Ammon's horn (tissue), 1 donor: ENCODE data around the gene FUOM.
A peak's percentile ranks its signal among the peaks of the same experiment; 100 is the strongest.
"Not testable (repeated sequence)": the region's sequence is repeated elsewhere in the genome, so short reads cannot be mapped to it uniquely, and the experiment has no call there.

Experiments
- DNase-seq: peaks from one replicate; pipeline ENCODE4 v3.0.0-alpha.2; 2016; ENCODE audit warnings: low spot score

FUOM gene

DNA sequence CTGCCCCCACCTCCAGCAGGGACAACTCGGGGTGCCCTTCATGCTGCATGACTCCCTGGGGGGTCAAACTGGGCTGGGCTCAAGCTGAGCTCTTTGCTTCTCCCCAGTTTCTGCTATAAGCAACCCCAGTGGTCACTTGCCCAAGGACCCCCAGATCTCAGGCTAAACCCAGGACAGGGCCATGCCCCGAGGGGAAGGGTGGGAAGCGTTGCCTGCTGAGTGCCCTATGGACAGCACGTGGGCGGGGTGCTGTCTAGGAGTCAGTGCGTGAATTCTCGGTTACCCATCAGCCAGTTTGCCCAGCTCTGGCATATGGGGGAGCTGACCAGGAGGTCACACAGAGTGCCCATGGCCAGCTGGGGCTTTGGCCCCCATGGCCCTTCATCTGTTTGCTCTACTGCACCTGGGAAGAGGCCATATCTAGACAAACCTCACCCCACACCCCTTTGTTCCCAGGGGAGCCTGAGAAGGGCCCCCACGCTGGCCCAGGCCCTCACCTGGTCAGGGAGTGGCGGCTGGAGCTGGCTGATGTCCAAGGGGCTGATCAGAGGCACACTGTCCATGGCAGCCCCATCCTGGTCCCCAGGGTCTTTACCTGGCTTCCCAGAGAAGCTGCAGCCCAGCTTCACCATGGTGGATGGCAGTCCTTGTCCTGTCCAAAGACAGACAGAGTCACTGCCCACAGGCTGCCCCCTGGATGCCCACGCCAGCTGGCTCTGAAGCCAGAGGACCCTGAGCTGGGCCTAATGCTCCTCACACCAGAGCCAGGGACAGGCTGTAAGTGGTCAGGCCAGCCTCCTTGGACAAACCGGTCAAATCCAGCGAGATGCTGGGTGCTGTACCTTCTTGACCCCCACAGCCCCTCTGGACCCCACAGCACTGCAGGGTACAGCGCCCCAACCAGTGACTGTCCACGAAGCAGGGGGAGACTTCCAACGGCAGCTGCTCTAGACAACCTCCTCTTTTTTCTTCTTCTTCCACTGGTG is 29.2 kb downstream of the FUOM start:
- no peak for DNase-seq

DNA sequence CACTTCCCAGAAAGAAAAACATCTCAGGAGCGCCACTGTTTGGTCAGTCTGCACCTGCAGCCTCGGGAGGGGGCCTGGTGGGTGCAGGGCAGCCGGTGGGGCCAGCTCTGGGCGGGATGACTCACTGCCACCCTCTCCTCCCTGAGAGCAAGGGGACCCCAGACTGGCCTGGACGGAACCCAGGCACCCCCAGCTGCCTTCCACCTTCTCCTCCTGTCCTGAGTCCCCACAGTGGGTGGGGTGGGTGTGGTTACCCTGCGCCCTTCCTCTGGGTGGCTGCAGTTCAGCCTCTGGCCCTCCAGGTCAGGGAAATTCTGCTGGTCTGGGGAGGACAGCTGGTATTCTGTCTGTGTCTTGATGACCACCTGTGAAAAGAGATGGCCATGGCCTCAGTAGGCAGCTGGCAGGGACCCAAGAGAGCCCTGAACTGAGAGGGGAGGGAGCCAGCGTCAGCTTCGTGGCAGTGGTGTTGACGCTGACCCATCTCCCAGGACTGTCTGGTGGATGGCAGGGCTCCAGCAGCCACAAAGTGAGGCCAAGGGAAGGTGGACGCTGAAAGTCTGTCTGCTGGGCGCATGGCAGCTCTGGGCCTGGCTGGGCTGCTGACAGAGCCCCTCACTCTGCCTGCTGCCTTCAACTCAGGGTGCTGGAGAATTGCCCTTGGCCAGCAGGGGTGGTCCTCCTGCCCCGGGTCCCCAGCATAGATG is 30.0 kb downstream of the FUOM start:
- DNase-seq: no peak

DNA sequence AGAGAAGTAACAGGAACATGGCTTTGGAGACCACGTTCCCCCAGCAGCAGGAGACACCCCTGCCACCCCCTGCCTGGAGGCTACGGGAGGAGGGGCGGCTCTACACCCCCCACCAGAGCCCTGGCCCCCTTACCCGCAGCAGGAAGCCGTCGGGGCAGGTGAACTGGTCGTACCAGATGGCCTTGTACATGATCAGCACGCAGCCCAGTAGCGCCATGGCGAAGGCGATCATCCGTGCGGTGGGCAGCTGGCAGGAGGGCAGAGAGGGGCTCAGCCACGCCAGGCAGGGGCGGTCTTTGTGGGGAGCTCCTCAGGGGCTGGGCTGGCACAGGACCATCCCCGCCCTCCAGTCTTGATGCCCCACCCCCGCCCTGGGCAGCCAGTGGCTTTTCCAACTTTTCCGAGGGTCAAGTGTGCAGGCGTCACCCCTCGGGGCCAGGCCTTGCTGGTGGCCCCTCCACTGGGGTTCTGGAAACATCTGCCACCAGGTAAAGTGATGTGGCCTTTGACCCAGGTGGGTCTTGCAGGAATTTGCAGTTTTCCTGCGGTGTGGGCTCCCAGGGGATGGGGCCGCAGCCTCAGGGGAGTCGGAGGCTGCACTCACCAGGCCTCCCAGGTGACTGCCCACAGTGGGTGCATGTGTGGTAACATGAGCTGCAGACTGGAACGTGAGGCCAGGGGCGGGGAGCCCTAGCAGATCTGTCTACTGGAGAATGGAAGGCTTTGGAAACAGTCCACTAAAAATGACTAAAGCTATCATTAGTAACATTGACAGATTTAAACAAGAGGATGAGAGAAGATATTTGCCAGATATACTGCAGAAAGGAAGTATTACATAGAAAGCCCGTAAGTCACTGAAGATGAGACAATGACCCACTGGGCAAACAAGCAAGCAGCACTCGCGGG is 30.8 kb downstream of the FUOM start:
- no peak for DNase-seq

DNA sequence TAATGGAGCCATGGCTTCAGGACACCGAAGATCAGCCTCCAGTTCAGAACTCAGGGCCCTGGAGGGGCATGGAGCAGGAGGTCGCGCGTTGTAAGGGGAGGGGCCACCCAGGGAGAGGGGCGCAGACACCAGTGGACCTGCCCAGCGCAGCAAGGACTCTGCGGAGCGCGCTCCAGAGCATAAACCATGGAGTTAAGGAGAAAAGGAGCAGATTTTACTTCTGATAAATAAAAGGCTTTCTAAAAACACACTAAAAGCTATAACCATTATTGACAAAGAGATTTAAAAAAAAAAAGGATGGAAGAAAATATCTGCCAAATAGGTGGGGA is 31.6 kb downstream of the FUOM start:
- DNase-seq: no peak

DNA sequence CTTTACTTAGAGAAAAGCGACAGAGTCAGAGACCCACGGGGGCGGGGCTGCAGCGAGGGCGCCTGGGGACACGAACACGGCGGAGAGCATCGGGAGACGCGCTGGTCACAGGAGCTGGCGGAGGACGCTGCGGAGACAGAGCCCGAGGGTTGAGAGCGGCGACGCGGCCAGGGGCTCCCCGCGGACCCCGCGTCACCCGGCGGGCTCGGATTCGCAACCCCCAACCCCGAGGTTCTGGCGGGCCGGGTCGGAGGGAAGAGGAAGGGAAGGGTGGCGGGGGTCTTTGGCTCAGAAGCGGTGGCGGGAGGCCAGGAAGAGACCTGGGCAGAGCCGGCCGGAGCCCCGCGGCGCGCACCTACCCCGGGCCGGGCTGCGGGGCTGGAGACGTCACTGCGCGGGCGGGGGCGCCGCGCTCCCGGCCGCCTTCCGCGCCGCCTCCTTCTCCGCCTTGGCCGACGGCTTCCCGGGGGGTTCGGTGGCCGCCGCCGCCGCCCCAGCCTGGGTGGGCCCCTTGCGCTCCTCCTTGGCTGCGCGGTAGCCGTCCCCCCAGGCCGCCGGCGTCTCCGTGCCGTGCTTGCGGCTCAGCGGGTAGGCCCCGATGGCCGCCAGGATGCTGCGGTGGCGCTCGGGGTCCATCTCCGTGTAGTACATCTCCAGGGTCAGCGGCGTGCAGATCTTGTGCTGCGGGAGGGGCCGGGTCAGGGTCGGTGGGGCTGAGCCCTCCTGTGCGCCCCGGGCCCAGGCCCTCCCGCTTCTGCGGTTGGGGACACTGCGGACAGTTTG is 32.2 kb downstream of the FUOM start:
- no peak for DNase-seq

DNA sequence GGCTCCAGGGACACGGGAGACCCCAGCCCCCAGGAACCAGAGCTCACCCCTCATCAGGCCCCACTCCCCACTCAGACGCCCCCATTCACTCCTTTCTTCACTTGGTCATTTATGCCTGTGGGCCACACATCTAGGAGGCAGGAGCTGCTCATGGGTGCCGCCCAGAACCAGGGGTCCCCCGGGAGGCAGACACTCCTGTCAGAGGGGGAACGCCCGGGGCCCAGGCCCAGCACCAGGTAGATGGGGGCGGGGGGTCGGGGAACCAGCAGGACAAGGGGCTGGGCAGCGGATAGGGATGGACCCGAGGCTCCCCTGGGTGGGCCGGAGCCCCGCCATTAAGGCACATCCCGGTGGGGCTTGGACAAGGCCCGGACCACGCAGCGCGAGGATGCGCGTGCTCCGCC is 33.0 kb downstream of the FUOM start:
- DNase-seq: no peak

DNA sequence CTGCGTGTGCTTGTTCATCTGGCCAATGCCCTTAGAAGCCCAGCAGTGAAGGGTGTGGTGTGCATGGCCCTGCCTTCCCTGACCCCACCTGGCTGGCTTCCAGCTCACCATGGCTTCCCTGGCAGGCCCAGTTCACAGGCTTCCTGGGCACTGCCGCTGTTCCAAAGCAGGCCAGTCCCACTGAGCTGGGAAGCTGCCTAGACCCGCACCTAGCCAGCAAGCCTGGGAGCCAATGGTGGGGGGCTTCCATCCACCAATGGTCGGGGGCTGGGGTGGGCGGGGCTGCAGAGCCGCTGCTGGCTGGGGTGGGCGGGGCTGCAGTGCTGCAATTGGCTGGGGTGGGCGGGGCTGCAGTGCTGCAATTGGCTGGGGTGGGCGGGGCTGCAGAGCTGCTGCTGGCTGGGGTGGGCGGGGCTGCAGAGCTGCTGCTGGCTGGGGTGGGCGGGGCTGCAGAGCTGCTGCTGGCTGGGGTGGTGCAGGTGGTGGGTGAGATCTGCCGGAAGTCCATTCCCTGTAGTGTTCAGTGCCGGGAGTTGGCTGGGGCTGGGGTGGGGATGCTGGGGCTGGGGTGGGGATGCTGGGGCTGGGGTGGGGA is 33.5 kb downstream of the FUOM start:
- peak; percentile 40 for DNase-seq

DNA sequence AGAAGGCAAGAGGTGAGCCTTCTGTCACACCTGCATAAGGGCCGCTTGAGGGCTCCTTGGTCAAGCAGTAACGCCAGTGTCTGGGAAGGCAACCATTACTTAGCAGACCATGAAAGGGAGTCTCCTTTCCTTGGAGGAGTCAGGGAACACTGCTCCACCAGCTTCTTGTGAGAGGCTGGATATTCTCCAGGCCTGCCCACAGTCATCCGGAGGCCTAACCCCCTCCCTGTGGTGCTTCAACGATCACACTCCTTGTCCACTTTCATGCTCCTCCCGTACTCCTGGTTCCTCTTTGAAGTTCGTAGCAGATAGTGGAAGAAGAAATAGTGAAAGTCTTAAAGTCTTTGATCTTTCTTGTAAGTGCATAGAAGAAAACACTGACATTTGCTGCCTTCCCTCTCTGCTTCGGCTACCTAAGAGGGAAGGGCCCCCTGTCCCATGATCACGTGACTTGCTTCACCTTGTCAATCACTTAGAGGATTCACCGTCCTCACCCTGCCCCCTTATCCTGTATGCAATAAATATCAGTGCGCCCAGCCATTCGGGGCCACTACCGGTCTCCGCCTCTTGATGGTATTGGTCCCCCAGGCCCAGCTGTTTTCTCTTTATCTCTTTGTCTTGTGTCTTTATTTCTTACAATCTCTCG is 35.6 kb downstream of the FUOM start:
- not testable (repeated sequence) for DNase-seq

DNA sequence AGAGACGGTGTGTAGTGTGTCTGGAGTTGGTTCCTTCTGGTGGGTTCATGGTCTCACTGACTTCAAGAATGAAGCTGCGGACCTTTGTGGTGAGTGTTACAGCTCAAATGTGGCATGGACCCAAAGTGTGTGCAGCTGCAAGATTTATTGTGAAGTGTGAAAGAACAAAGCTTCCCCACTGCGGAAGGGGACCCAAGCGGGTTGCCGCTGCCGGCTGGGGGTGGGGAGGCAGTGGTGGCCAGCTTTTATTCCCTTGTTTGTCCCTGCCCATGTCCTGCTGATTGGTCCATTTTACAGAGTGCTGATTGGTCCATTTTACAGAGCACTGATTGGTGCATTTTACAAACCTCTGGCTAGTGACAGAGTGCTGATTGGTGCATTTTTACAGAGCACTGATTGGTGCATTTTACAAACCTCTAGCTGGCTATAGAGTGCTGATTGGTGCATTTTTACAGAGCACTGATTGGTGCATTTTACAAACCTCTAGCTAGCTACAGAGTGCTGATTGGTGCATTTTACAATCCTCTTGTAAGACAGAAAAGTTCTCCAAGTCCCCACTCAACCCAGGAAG is 36.9 kb downstream of the FUOM start:
- not testable (repeated sequence) for DNase-seq

DNA sequence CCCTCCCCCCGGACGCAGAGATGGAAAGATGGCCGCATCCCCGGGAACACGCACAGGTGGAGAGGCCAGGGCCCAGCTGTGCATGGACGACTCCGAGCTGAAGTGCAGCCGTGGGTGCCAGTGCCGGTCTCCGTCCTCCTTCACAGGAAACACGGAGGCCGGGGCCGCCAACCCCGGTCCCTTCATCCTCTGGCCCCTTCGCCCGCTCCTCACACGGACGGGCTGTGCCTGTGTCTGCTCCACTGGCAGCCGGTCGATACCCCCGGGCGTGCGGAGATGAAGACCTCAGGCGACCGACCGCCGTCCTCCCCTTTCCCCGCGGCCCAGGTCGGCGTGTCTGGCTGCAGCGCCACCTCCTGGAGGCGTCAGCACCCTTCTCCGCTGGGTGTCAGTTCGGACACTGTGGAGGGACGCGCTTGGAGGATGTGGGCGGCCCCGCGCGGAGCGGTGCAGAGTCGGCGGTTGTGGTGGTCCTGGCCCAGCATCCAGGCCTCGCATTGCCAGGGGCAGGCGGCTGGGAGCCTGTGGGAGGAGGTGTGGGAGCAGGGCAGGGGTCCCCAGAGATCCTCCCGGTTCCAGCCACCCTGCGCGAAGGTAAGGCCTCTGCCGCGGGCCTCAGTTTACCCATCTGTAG is 39.2 kb downstream of the FUOM start:
- peak; percentile 56 for DNase-seq

DNA sequence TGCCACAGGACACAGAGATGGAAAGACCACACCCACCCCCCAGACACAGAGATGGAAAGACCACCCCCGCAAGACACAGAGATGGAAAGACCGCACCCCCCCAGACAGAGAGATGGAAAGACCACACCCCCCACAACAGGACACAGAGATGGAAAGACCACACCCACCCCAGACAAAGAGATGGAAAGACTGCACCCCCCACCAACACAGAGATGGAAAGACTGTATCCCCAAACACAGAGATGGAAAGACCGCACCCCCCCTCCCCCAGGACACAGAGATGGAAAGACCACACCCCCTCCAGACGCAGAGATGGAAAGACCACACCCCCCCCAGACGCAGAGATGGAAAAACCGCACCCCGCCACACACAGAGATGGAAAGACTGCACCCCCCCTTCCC is 41.1 kb downstream of the FUOM start:
- DNase-seq: no peak

DNA sequence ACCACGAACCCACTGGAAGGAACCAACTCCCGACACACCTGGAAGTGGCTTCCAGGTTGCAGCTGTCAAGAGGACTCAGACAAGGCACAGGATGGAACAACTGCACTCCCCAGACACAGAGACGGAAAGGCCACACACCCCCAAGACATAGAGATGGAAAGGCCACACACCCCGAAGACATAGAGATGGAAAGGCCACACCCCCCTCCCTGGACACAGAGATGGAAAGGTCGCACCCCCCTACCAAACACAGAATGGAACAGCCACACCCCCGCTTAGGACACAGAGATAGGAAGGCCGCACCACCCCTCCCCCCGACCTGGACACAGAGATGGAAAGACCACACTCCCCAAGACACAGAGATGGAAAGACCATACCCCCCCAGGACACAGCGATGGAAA is 41.6 kb downstream of the FUOM start:
- no peak for DNase-seq

DNA sequence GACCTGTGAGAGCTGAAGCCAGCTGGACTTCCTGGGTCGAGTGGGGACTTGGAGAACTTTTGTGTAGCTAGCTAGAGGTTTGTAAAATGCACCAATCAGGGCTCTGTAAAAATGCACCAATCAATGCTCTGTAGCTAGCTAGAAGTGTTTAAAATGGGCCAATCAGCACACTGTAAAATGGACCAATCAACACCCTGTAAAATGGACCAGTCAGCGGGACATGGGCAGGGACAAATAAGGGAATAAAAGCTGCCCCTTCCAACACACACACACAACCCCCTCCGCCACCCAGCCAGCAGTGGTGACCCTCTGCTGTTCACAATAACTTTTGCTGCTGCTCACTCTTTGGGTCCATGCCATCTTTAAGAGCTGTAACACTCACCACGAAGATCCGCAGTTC is 42.0 kb downstream of the FUOM start:
- no peak for DNase-seq

DNA sequence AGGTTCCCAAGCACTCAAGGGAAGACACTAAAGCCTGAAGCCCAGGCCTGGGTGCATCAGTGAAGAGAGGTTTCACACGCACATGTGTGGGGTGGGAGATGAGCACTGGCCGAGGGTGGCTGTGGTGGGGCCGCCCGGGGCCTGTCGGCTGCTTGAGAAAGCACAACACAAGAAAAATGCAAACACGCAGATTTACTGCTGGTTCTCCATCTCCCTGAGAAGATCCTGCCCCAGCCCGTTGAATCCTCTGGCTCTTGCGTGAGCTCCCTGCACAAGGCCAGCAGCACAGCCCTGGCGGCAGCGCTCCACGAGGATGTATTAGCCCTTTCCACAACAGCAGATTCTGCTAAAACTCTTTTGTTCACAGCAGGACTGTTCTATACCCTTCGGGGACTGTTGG is 42.9 kb downstream of the FUOM start:
- no peak for DNase-seq

DNA sequence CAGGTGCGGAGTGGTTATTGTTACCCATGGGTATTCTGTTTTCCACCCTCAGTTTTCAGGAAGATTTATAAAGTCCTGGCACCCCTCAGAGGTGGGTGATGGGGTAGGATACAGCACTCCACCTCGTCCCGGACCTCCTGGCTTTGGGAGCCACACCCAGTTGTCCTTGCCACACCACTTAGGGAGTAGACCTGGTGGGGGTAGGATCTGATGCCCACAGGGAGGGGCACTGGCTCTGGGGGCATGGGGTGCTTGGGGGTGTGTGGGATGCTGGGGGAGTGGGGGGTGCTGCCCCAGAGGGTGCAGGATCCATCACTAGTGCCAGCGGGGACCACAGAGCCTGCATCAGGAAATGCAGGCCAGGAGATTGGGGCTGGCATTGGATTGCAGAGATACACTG is 44.6 kb downstream of the FUOM start:
- no peak for DNase-seq

DNA sequence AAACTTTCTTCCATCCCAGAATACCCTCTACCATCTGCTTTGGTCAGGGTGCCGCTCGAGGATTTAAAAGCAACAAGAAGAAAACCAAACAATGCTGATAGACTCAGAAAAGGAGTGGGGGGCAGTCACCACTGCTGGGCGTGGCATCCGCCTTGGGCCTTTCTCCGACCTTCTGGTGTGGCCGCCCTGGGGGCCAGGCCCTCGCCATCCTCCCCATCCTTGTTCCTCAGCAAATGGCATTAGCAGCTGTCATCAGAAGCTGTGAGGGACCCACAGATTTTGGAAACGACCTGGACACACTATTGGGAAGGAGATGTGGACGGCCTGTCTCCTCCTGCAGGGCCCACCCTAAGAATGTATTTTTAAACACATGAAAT is 45.1 kb downstream of the FUOM start:
- no peak for DNase-seq

DNA sequence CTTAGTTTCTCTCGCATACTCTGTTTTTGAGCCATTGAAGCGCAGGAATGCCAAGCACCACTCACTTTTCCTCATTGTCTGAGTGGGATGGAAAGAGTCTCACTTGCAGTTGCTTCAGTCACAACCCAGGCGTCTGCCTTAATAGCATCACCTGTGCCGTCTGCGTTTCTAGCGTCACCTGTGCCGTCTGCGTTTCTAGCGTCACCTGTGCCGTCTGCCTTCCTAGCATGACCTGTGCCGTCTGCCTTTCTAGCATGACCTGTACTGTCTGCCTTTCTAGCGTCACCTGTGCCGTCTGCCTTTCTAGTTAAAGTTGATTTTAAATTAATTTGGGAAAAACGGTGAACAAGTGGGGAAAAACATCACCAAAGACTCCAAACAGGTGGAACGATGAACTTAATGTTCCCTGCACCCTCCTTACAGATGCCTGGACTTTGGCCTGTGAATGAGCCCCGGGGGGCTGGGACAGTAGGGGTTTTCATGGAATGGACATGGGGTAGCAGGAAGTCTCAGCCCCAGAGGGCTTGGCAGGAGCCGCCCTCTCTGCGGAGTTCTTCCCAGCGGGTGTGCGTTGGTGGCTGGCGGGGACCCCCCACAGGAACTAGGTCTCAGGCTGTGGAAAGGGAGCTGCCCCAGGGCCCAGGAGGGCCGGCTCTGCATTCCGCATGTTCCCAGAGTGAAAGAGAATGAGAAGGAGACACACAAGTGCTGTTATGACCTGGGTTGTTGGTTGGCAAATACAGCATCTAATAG is 45.6 kb downstream of the FUOM start:
- no peak for DNase-seq

DNA sequence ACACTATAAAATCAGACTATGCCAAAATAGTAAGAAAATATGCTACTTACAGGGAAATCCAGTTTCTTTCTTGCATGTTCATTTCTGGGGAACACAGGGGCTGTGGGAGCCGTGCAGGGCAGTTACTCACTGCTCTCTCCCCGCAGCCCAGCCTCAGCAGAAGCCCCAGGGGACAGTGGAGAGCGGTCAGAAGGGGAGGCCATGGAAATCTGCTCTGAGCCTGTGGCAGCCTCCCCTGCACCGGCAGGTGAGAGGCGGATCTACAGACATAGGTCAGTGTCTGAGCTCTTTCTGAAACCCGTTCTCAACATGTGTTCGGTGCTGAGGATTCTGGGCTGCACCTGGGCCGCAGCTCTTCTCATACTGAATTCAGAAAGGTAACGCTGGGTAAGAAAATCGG is 46.2 kb downstream of the FUOM start:
- no peak for DNase-seq

DNA sequence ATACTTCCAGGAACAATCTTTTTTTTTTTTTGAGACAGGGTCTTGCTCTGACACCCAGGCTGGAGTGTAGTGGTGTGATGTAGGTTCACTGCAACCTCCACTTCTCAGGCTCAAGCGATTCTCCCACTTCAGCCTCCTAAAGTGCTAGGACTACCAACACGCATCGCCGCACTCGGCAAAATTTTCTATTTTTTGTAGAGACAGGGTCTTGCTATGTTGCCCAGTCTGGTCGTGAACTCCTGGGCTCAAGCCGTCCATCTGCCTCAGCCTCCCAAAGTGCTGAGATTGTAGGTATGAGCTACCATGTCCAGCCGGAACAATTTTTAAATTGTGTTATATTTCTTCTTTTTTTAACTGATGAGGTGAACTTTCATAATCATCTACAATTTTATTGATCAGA is 47.0 kb downstream of the FUOM start:
- no peak for DNase-seq
